GM12873 (cell line): ENCODE results near the gene ANGPTL2.
A peak's percentile ranks its signal among the peaks of the same experiment; 100 is the strongest.

Experiments
- TF ChIP-seq, protein P1 (sequence below): IDR thresholded peaks from 2 replicates; pipeline ENCODE4 v1.5.1; 2012; ENCODE audit warnings: low read depth, mild to moderate bottlenecking, moderate library complexity, low read length, control low read depth; ENCODE audit not compliant: insufficient read depth; ENCODE audit errors: missing control alignments

Gene ANGPTL2

DNA sequence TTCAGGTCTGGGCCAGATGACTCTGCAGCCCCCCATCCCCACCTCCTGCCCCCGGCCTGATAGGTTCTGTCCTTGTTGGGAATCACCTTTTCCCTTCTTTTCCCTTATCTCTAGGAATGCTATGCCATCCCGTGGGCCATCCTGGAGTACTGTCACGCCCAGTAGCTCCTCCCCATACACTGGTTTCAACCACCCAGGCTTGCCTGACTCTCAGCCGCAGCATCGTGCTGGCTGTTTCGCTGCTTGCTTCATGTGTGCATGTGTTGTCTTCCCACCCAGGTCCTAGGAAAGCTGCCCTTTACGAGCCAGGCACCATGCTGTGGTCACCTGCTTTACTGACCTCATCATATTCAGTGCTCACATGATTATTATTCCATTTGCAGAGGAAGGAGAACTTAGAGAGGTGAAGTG is 71.8 kb downstream of the ANGPTL2 start:
- TF ChIP-seq, protein P1, sequence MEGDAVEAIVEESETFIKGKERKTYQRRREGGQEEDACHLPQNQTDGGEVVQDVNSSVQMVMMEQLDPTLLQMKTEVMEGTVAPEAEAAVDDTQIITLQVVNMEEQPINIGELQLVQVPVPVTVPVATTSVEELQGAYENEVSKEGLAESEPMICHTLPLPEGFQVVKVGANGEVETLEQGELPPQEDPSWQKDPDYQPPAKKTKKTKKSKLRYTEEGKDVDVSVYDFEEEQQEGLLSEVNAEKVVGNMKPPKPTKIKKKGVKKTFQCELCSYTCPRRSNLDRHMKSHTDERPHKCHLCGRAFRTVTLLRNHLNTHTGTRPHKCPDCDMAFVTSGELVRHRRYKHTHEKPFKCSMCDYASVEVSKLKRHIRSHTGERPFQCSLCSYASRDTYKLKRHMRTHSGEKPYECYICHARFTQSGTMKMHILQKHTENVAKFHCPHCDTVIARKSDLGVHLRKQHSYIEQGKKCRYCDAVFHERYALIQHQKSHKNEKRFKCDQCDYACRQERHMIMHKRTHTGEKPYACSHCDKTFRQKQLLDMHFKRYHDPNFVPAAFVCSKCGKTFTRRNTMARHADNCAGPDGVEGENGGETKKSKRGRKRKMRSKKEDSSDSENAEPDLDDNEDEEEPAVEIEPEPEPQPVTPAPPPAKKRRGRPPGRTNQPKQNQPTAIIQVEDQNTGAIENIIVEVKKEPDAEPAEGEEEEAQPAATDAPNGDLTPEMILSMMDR, result no peak

DNA sequence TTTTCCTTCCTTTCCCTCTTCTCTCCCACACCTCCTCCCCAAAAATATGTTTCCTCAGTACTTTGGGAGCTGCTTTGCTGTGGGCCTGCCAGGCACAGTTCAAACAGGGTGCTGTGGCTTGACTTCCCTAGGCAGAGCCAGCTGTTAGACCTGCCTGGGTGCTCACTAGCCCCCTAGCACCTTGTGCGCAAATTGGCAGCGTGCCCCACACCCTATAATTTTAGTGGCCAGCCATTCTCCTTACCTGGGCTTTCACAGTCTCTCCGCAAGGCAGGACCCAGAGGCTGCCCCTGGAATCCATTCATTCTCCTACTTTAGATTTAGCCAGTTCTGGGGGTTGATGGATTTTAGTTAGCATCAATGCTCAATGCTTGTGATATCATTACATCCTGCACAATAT is 72.3 kb downstream of the ANGPTL2 start:
- TF ChIP-seq, protein P1, result no peak

DNA sequence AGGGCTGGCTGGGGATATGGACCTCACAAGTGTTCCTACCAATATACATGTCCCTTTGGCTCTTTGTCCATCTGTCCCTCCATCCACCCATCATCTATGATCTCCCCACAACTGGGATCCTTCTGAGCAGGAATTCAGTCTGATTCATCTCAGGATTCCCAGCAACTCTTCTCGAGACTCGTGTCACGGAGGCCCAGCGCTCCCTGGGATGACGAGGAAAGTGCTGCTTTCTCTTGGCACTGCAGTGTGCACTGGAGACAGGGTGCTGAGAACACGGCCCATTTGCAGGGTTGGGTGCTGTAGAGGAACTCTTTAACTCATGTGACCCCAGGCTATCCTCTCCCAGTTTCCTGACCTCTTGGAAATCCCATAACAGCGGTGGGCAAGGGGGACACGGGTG is 72.9 kb downstream of the ANGPTL2 start:
- TF ChIP-seq, protein P1, result no peak

DNA sequence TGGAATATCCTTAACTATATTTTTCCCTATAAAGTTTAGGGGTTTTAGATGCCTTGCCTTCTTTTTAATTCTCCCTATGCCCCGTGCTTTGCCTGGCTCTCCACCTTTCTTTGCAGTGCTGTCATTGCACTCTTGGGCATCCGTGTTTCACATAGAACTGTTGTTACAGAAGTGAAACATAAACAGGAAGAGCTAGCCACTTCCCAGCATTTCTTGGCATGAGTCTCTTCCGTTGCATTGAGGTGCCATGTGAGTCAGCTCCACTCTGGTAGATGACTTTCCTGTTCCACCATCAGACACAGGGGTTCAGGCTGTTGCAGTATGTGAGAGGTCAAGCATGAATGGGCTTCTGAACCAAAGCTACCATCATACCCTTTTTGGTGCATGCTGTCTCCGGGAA is 73.4 kb downstream of the ANGPTL2 start:
- TF ChIP-seq, protein P1, result peak; percentile 19

DNA sequence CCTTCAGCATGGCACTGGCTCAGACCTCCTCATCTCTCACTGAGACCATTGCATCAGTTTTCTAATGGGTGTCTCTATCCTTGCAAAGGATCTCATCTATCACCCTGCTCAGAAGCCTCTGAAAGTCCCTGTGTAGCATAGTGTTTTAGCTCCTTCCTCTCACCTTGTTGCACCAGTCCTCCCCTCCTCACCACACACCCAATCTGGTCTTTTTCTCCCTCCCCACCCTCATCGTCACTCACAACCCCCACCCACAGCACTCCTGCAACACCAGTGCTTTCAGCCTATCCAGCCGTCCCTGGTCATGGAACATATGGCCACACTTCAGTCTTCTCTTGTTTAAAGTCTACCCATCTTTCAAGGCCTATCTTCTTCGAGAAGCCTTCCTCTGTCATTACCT is 74.5 kb downstream of the ANGPTL2 start:
- TF ChIP-seq, protein P1, result no peak

DNA sequence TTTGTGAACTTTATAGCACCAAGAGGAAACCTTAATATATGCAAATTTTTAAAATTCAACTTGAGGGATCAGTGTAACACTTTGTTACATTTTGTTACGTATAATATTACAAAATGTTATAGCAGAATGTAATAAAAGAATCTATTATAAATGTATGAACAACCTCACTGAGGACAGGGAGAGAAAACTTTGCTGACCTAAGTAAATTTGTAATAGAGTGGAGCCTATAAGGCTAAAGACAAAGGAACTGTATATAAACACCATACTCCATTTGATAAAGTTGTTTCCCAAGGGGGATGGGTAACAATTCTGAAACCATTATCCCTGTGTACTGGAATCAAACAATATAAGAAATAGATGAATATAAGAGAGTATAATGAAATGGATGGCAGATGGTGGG is 77.3 kb downstream of the ANGPTL2 start:
- TF ChIP-seq, protein P1, result no peak

DNA sequence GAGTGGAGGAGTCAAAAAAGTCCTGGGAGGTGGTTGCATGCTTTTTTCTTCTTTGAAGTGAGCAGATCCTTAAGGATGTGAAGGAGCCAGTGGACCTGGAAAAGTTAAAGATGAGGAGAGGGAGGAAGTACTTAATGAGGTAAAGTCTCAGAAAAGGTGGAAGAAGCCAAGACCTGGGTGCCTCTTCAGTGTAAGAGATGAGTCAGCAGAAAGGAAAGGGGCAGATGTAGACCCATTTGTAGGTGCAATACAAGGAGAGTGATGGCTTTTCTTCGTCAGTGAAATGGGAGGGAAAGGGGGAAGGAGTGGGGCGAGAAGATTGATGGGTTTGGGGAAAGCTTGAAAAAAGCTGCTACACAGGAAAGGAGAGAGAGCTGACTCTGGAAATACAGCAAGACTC is 82.9 kb downstream of the ANGPTL2 start:
- TF ChIP-seq, protein P1, result no peak
